ENCODE data around the gene WDR36.

Gene WDR36

DNA sequence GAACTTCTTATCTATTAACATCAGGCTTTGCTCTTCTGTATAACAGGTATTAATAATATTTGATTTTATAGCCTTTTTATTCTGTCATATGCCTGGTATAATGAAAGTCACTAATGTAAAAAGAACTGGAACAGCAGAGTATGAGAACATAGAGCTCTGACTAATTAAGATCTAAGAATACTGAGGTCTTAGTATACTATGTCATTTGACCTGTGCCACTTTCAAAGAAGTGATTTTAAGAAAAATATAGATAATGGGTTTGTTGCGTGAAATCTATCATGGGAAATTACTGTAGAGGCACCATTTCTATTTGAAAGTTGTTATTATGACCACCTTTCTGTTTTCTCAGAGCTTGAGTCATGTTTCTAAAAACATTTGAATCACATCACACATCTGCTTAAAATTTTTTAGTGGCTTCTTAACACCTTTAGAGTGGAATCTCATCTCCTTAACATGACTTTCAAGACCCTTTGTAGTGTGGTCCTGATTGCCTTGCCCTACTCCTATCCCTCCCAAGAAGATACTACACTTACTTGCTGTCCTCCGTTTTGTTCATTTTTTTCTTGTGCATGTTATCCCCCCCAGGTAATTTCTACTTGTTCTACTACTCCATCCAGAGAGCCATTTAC is 14.3 kb downstream of the WDR36 start:
- no peak for DNase-seq

DNA sequence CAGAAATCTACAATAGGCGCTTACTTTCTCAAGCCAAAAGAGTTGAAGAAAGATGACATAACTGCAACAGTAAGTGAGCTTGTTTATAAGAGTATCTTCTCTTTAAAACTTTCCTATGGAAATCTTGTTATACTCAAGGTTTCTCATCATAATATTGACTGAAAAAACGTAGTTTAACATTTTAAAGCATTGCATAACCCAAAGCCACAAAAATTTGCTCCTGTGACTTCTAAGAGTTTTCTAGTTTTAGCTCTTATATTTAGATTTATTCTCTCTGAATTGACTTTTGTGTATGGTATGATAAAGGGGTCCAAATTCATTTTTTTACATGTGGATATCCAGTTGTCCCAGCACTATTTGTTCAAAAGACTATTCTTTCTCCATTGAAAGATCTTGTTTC is 15.2 kb downstream of the WDR36 start:
- DNase-seq: no peak

DNA sequence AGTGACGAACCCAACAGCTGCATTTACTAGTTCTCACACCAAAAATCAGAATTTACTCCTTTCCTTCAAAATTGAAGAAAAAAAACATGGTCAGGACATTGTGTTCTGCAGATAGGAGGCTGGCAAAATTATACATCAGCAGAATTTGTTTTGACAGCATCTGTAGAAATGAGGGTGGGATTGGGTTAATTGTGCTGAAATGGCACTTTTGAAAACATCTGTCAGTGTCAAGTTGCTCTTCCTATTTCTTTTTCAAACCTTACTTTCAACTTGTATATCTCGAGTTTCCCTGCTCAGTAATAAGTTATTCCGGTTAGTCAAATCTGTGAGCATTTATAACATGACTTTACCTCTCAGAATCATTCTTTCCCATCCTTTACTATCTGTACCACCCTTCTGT is 19.8 kb downstream of the WDR36 start:
- no peak for DNase-seq

DNA sequence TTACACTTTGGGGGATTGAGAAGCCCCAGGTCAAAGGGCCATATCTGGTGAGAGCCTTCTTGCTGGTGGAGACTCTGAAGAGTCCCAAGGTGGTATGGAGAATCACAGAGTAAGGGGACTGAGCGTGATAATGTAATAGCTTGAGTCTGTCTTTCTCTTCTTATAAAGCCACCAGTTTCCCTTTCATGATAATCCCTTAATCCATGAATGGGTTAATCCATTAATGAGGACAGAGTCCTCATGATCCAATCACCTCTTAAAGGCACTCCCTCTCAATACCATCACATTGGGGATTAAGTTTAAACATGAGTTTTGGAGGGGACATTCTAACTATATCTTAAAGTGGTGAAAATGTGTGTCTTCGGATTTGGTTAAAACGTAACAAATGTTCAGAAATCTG is 21.5 kb downstream of the WDR36 start:
- no peak for DNase-seq

DNA sequence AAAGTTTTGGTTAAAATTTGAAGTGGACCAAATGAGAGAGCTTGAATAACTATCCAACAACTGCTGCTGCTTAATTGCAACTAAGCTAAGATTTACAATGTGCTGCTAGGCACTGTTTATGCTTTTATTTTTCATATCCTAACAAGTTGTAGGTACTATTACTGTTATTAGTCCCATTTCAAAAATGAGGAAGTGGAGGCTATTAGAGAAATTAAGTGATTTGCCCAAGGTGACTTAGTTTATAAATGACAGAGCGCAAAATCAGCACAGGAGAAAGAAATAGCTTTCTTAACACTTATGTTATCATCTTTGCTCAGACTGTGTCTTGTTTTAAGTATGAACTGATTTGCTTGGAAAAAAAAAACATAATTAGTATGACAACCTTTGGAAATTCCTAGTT is 23.1 kb downstream of the WDR36 start:
- no peak for DNase-seq

DNA sequence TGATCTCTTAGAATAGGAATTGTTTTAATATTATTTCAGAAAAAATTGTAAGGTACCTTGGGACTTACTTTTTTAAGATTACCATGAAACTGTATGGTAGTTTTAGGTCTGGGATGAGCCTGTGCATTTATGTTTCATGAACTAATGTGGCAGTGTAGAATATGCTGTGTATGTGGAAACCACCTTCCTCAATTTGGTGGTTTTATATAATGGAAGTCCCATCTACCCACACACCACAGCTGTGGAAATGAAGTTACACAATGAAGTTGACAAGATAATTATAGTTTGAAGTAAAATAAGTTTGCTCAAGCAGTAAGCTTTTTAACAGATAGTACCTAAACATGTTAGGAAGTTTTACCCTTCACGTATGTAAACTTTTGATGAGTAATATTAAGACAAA is 24.4 kb downstream of the WDR36 start:
- no peak for DNase-seq

DNA sequence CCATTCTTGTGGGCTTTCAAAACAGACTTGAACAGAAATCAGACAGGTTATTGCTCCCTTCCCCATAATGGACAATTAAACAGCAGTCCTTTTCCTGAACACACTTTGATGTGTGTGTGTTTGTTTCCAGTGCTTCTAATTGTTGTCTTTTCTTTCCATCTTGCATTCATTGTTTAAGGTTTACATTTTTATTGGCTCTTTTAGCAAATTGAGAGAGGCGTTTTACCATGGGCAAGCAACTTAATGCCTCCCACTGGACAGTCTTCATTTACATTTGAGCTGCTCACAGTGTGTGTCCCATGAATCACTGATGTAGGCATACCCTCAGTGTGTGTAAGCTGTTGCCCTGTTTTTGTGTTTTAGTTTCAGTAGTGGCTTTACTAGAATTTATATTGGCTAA is 25.0 kb downstream of the WDR36 start:
- no peak for DNase-seq

DNA sequence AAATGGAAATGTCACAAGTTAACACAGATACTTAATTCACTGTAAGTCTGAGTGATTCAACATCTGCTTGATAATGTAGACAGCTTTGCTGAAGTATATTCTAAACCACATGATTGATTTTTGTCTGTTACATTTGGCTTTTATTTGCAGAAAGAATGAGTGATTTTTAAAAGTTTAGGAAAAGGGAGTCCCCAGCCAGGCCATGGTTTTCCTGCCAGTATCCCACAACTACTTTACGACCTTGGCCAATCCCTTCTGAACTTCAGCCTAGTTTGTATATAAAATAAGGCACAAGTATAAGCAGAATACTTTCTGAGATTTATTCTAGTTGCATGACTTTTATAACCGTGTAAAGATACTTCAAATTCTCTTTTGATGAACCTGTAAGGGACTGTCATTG is 27.1 kb downstream of the WDR36 start:
- no peak for DNase-seq

DNA sequence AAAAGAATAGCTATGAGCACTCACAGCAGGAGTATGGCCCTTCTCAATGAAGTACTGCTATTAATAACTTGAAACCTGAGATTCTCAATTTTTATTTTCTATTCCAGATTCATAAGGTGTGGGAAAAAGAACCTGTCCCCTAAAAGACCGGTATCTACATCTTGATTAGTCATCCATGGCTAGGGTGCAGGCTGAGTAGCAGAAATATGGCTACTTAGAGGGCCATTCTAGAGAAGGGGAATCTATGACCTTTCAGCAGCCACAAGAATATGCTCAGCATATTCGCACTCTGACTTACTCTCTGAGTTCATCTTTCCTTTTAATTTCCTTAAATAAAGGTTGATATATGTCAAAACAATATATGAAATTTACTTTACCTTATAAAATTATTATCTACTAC is 27.7 kb downstream of the WDR36 start:
- DNase-seq: no peak

DNA sequence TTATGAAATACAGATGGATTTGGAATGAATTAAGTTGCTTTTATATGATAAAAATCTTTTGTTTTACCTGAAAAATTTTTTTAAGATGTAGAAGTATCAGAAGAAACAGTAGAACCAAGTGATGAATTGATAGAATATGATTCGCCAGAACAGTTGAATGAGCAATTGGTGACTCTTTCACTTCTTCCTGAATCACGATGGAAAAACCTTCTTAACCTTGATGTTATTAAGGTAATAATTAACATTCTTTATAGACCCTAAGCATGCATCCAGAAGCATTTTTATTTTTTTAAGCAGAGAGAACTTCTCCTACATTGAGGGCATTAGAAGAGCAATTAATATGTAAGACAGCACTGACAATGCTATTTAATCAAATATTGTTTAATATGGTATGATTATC is 28.8 kb downstream of the WDR36 start:
- DNase-seq: no peak

DNA sequence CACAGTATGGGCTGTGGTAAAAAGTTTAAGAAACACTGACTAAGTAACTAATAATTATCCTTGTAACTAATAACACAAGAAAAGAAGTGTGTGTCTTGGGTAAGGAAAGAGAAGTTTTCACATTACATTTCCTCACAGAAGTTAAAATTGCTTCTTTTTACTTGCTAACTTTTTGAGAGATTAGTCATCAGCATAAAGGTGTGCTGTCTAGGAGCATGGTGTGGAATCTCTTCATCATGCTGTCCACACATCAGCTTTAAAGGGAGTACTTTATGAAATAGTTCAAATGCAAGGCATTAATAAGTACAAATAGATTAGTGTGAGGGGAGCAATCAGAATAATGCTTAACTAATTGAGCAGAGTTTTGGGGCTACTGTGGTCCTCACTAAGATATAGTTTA is 29.8 kb downstream of the WDR36 start:
- DNase-seq: no peak

DNA sequence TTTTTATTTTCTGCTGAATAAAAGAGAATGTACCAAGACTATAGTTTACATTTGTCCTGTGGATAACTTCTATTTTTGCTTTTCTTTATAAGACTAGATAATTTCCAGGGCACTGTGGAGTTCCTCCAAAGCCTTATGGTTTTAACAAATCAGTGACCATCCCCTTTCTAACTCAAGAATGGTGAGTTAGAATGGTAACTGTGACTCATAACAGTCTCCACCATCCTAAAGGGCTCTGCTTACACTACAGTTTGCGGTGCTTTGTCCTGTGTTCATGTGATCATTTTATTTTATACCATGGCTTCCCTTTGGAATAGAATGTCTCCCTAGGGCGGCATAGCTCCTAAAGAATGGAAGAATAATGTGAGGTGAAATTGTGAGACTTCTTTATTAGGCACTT is 30.2 kb downstream of the WDR36 start:
- no peak for DNase-seq

DNA sequence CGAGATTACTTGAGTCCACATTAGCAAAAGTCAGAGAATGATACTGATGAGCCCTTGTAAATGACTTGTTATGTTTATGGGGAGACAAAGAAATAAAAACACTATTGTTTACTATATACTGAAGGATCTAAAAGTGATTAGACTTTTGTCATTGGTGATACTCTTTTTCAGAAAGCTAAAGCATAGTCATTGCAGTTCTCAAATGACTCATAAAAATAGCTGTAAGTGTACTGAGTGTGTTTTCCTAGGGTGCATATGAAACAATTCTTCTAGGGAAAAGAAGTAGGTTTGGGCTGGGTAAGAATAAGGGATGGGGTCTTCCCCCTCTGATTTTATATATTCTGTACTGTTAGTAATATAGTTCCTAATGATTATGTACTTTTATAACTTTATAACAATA is 32.6 kb downstream of the WDR36 start:
- no peak for DNase-seq

DNA sequence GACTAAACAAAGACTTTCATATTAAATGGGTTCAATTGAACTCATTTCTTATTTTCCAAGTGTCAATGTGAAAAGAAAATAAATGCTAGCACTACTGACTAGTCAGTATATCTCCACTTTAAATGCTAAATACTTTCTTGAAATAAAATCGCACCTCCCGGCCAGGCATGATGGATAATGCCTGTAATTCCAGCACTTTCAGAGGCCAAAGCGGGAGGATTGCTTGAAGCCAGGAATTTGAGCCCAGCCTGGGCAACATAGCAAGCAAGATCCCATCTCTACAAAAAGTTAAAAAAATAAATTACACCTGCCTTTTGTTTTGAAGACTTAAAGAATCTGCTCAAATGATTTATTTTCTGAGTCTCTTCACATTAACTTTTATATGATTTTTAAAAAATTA is 34.7 kb downstream of the WDR36 start:
- DNase-seq: no peak

DNA sequence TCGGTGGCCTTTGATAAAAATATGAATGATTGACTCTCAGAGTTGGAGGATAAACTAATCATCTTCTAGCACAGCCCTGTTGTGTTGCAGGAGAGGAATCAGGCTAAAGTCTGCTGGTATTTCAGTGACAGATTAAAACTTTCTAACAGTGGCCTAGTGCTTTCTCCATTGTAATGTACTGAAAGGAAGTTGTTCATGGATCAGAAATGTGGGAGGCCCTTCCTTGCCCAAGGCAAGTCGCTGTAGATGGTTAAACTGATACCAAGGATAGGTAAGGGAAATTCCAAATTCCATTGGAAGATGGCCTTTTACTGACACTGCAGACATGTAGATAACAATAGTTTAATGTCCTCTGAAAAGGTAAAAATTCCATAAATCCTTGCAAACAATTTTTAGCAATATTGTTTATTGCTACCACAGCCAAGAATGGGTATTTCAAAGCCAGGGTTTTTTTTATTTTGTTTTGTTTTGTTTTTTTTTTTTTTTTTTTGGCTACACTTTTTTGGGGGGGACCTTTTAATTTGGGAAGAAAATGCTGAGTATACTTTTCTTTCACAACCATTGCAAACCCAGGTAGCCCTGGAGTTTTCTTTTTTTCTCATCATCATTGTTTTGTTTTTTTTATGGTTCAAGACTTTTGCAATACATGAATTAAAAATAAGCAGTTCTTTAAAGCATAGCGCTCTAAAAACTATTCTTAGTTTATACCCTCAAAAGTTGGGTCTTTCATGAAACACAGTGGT is 35.5 kb downstream of the WDR36 start:
- DNase-seq: no peak

DNA sequence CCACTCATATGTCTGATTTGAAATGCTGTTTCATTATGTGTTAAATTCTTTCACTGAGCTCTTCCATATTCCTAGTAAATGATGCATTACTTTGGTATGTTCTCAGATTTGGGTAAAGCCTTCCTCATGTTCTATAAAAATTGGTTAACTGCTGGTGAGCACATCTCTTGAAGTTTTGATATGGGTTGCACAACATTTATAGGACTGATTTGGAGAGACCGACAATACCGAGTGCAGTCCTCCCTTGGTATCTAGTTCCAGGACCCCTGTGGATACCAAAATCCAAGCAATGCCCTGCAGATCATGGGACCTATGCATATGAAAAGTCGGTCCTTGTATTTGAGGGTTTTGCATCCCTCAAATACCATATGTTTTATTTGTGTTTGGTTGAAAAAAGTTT is 37.8 kb downstream of the WDR36 start:
- DNase-seq: no peak

DNA sequence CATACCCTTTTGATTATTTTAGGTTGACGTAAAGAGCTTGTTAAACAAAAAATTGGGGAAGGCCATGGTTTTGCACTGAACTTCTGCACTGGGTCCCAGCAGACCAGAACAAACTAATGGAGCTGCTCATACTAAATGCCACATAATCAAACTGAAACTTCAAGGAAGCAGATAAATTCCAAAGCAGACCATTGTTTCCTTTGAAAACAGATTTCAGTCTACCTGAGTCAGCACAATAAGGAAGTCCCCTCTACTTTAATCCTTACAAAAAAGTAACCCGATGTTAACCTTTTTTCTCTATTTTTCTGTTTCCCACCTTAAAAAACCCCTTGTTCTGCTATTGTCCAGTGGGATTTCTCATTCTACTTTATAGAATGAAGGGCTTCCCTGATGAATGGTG is 39.2 kb downstream of the WDR36 start:
- no peak for DNase-seq

DNA sequence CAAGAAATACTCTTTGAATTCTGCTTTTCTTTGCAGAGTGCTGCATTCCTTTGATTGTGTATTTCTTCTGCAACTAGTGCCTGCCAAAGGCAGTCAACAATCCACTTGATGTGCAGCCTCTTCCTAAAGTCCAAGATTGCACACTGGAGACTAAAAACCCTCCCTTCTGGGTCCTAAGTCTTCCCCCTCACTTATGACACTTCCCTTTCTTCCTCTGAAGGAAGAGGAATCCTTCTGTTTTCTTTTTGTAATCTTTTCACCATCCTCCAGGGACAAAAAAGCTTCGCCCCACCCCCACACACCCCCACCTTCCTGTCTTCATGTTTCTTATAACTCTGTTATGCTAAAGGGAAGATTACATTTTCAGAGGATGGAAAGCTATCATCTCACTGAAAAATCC is 39.9 kb downstream of the WDR36 start:
- no peak for DNase-seq

DNA sequence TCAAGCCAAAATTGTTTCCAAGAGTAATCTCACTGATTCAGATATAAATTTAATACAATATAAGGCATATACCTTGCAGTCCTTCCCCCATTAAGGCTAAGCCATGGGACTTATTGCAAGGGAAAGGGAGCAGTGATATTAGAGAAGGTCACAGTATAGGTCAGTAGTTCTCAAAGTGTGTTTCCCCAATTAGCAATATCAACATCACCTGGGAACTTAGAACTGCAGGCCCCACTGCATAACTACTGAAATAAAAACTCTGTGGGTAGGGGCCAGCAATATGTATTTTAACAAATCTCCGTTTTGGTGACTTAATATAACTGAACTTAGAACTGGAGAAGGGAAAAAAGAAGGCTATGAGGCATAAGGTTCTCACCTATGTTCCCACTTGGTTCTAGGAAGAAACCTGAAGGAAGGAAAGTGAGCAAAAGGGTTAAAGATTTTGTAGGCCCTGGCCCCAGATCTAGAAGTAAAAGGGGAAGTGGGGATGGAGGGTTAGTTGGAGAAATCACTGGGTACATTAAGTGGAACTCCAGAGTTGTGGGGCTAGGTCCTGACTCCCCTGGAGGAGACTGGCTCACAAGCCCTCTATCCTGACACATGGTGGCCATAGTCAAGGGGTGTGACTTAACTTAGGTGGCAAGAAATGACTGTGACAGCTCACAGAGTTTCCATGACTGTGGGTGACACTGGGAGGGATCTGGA is 40.7 kb downstream of the WDR36 start:
- DNase-seq: no peak

DNA sequence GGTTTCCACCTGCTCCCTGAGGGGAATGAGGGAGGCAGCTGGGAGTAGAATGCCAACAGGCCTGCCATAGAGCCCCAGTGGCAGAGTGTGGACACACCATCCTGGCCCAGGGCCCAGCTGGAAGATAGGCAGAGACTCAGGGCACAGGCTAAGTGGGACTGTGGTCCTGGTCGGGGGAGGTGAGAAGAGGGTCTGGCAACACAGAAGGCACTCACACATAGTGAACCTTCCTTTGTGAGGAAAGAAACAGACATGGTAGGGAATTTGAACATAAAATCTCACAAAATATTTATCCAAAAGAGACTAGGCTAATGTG is 41.2 kb downstream of the WDR36 start:
- DNase-seq: no peak

DNA sequence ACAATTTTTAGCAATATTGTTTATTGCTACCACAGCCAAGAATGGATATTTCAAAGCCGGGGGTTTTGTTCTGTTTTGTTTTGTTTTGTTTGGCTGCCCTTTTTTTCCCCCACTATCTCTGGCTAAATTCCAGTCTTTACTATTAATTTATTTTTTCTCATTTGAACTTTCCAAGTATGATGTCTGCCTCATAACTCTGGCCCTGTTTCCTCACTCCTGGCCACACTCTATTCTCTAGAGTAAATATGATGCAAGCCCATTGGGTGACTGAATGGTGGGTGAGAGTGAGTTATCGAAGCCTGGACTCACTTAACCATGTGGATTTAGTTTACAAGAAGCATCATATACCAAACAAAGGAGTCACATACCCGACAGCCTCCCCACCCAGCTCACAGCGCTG is 41.9 kb downstream of the WDR36 start:
- DNase-seq: no peak

DNA sequence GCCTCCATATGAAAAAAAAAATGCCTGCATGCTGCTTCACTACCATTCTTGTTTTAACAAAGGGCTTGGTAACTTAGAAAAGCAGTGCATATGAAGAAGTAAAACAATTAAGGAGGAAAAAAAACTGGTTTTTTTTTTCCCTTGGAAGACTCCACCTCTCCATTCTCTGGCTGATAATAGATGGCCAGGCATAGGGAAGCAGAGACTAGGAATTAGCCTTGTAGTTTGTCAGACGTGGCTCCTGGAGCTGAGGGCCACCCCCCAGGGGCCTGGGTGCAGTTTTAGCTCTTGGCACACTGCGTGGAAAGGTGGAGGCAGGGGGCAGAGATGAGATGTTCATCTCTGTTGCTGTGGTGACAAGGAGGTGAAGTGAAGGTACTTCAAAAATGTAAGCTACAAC is 42.7 kb downstream of the WDR36 start:
- DNase-seq: no peak

DNA sequence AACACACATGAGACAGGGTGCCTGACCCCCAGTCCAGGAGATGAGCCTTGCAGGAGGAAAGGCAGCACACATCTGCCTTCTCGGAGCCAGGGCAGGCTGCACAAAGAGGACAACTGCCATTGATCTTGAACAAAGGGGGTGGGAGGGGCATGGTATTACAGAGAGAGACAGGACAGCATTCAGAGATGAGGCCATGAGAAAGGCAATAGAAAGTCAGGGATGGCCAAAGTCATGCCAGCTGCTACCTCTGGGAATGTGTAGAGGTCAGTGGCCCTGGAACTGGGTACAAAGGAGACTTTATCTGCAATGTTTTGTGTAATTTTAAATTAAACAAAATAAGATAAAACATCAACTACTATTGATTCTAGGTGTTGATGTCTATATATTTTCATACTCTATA is 43.2 kb downstream of the WDR36 start:
- no peak for DNase-seq

DNA sequence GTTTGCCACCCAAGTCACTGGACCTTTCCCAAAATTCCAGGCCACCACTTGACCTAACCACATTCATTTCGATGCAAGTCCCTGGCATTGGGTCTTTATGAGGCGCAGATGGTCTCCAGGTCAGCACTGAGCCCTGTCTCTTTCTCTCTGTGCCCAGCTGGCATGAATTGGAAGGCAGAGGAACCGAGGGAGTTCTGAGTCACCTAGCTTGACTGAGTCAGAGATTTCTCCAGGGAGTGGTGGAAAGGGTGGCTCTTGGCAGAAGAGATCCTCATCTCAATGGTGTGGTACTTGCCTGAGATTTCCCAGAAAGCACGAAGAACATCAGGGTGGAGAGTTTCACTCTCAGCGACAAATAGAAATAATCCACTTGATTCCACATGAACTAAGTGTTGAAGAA is 43.8 kb downstream of the WDR36 start:
- DNase-seq: no peak

DNA sequence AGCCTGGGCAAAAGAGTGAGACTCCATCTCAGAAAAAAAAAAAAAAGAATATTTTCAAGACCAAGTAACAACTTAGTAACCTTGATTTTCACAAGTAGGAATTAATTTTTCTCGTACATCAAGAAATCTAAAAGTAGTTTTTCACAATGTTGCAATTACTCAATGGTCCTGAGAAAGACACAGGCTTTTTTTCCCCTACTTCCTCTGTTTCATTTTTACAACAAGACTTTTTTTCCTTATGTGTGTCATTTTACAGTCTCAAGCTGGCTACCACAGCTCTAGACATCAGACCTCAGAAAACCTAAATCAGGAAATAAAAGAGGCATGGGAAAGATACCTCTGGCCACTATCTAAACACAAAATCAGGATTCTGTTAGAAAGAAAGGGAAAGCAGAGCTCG is 45.9 kb downstream of the WDR36 start:
- DNase-seq: no peak

Measured in NCI-H1092 treated with DMSO at 0.1 percent for 48 hours (cell line).